Activated naive CD8-positive, alpha-beta T cell (primary cell): ENCODE data around the gene AZIN2.
A peak's percentile ranks its signal among the peaks of the same experiment; 100 is the strongest.
"Not testable (repeated sequence)": the region's sequence is repeated elsewhere in the genome, so short reads cannot be mapped to it uniquely, and the experiment has no call there.

Experiments
- H3K27ac Mint-ChIP-seq: one replicate; pipeline ENCODE4 v1.8.0; 2021; ENCODE audit warnings: mixed read lengths
- H3K27me3 Mint-ChIP-seq: one replicate; pipeline ENCODE4 v1.8.0; 2021; ENCODE audit warnings: mixed read lengths
- H3K36me3 Mint-ChIP-seq: one replicate; pipeline ENCODE4 v1.8.0; 2021; ENCODE audit warnings: mixed read lengths
- H3K4me1 Mint-ChIP-seq: one replicate; pipeline ENCODE4 v1.8.0; 2021; ENCODE audit warnings: low read depth, mixed read lengths
- H3K4me3 Mint-ChIP-seq: one replicate; pipeline ENCODE4 v1.8.0; 2021; ENCODE audit warnings: mild to moderate bottlenecking, mixed read lengths
- H3K9me3 Mint-ChIP-seq: one replicate; pipeline ENCODE4 v1.8.0; 2021; ENCODE audit warnings: low read depth, mixed read lengths

The AZIN2 gene

DNA sequence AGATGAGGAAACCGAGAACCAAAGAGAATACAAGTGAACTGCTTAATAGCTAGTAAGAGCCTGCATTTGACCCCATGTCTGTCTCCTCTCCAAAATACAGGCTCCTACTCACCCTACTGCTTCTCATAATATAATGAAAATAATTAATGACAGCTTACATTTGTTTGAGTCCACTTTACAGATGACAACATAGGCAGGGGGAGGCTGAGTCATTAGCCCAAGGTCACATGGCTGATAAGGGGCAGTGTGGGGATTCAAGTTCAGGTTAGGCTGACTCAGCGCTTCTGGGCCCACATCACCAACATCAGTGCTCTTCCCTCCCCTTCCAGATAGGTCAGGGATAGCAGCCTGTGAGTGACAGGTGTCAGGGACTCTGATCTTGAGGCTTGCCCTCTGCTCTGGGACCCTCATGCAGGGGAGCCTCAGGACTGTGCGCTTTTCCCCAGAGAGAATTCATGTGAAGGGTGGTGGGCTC lies 16.2 kb downstream of the AZIN2 start:
- no peaks in the 10 kb centered on the region for H3K27me3 Mint-ChIP-seq
- H3K4me1 Mint-ChIP-seq: peaks cover 55% of the 10 kb centered on the region
- H3K9me3 Mint-ChIP-seq: no peaks in the 10 kb centered on the region
- H3K27ac Mint-ChIP-seq: no peak overlapping the region
- no peaks in the 10 kb centered on the region for H3K36me3 Mint-ChIP-seq
- H3K4me3 Mint-ChIP-seq: no peak overlapping the region

DNA sequence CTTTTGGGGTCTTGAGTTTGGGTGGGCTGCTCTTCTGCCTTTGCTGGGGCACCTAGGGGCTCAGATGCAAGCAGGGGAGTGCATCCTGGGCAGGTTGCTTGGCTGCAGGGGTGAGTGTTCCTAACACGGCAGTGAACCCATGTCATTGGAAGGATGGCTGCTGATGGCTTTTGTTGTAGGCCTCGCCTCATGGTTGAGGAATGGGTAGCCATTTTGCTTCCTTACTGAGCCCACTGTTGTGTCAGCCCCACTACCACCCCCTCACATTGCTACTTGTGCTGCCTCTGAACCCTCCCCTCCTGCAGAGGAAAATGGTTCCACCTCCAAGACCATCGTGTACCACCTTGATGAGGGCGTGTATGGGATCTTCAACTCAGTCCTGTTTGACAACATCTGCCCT lies 16.8 kb downstream of the AZIN2 start:
- Mint-ChIP-seq H3K36me3 (no peaks in the 10 kb centered on the region), H3K27ac (peak overlapping the region; percentile 94), H3K4me1 (peaks cover 55% of the 10 kb centered on the region), H3K4me3 (no peak overlapping the region), H3K9me3 (no peaks in the 10 kb centered on the region), H3K27me3 (no peaks in the 10 kb centered on the region)

DNA sequence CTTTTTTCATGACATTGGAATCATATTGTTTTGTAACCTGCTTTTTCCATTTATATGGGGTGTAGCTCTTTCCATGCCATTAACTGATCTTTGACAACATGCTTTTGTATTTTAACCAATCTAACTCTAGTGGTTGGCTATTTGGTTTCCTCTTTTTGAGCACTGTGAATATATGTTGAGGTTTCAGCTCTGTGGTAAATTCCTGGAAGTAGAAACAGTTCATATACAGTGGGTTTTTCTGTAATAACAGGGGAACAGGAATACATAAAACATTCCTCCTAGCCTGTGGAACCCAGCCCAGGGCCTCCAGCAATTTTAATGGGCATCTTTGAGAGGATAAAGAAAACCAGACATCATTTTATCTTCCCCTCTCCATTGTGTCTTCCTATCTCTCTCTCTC lies 17.4 kb downstream of the AZIN2 start:
- Mint-ChIP-seq H3K4me1 (peaks cover 53% of the 10 kb centered on the region), H3K36me3 (peaks cover 3% of the 10 kb centered on the region), H3K27me3 (no peaks in the 10 kb centered on the region)

DNA sequence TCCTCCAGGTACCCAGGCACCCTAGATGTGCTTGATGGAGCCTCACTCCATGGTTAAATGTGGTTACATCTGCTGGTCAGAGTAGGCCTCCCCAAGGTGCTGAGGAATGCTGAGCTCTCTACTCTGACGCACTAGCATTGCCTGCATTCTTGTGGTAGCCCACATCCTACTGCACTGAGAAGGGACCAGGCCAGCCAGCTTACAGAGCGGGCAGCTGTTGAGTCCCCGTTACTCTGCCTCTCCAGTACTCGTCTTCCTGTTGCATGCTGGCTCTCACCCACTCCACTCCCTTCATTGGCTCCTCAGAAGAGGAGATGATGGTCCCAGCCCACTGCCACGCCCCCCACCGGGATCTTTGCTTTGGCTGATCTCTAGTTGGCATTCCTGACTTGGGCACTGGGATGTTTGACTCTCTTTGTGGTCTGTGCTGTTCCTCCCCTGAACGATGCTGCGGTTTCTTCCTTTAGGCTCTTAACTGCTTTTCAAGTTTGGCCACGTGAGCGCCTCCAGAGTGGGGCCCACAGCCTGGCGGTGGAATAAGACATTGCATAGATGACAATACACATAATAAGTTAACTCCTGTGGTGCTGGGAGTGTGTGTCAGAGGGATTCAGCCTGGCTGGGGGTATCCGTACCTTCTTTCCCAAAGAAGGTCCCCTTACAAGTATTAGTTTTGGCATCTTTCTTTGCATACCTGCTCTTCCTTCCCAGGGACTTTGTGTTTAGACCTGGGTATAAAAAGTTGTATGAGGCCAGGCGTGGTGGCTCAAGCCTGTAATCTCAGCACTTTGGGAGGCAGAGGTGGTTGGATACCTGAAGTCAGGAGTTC lies 18.6 kb downstream of the AZIN2 start:
- peak overlapping the region; percentile 74 for H3K4me3 Mint-ChIP-seq
- peaks cover 4% of the 10 kb centered on the region for H3K36me3 Mint-ChIP-seq
- H3K27ac Mint-ChIP-seq: peak overlapping the region; percentile 94
- H3K9me3 Mint-ChIP-seq: no peaks in the 10 kb centered on the region
- H3K27me3 Mint-ChIP-seq: no peaks in the 10 kb centered on the region
- peaks cover 53% of the 10 kb centered on the region for H3K4me1 Mint-ChIP-seq

More for the DNA sequence above, 17.4 kb downstream of the AZIN2 start:
- no peaks in the 10 kb centered on the region for H3K9me3 Mint-ChIP-seq
- peak overlapping the region; percentile 74 for H3K4me3 Mint-ChIP-seq
- peak overlapping the region; percentile 94 for H3K27ac Mint-ChIP-seq

DNA sequence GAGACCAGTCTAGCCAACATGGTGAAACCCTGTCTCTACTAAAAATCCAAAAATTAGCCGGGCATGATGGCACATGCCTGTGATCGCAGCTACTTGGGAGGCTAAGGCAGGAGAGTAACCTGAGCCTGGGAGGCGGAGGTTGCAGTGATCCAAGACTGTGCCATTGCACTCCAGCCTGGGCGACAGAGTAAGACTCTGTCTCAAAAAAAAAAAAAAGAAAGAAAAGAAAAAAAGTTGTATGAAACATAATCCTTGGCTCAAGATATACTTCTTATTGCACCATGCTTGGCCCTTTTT lies 19.1 kb downstream of the AZIN2 start:
- H3K4me1 Mint-ChIP-seq: peaks cover 52% of the 10 kb centered on the region
- not testable (repeated sequence) for H3K9me3 Mint-ChIP-seq, H3K4me3 Mint-ChIP-seq, H3K27me3 Mint-ChIP-seq, H3K36me3 Mint-ChIP-seq
- peak overlapping the region; percentile 94 for H3K27ac Mint-ChIP-seq

DNA sequence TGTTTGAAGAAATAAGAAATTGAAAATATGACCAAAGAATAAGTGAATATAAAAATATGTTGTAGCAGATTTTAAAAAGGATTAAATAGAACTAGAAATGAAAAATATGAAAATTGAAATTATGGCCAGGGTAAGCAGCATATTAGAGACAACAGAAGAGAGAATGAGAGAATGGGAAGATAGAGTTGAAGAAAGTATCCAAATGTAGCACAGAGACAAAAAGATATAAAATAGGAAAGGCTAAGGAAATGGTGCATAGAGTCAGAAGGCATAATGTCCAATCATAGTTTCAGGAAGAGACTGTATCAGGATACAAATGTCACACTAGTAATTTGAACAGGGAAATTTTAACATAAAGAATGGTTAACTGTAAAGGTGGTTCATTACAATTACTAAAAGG lies 29.5 kb downstream of the AZIN2 start:
- Mint-ChIP-seq H3K27me3 (no peaks in the 10 kb centered on the region), H3K4me3 (no peak overlapping the region), H3K27ac (no peak overlapping the region), H3K4me1 (no peaks in the 10 kb centered on the region), H3K9me3 (peaks cover 4% of the 10 kb centered on the region), H3K36me3 (peaks cover 9% of the 10 kb centered on the region)

DNA sequence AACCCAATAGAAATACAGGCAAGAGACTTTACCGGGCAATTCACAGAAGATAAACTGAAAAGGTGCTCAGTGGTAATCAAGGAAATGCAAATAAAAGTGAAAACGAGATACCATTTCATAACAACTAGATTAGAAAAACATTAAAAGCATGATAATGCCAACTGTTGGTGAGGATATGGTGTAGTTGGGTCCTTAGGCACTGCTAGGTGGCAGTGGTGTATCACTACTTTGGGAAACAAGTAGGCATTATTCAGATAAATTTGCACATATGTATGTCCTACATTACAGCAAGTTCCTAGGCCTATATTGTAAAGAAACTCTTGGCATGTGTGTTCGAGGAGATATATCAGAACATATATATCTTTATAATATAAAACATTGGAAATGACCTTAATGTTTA lies 31.0 kb downstream of the AZIN2 start:
- Mint-ChIP-seq H3K4me3 (no peak overlapping the region), H3K36me3 (peaks cover 9% of the 10 kb centered on the region), H3K27ac (no peak overlapping the region), H3K4me1 (no peaks in the 10 kb centered on the region), H3K27me3 (no peaks in the 10 kb centered on the region), H3K9me3 (peaks cover 4% of the 10 kb centered on the region)

DNA sequence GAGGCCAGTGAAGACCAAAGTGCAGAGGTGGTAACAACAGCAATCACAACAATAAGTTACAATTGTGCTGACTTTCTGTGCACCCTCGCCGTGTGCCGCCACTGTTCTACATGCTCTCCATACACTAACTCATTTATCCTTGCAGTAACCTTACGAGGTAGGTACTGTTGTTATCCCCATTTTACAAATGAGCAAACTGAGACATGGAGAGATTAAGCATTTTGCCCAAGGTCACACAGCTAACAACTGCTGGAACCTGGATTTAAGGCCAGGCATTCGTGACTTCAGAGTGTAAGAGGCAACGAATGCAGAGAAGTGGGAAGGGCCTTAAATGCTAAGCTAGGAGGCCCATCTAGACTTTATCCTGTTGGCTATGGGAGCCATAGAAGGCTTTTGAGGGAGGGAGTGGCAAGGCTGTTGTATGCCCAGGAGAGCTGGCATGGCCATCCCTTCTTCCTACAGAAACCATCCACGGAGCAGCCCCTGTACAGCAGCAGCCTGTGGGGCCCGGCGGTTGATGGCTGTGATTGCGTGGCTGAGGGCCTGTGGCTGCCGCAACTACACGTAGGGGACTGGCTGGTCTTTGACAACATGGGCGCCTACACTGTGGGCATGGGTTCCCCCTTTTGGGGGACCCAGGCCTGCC lies 36.6 kb downstream of the AZIN2 start:
- Mint-ChIP-seq H3K4me3 (no peak overlapping the region), H3K27me3 (no peaks in the 10 kb centered on the region), H3K36me3 (no peaks in the 10 kb centered on the region), H3K9me3 (no peaks in the 10 kb centered on the region), H3K4me1 (no peaks in the 10 kb centered on the region), H3K27ac (no peak overlapping the region)

DNA sequence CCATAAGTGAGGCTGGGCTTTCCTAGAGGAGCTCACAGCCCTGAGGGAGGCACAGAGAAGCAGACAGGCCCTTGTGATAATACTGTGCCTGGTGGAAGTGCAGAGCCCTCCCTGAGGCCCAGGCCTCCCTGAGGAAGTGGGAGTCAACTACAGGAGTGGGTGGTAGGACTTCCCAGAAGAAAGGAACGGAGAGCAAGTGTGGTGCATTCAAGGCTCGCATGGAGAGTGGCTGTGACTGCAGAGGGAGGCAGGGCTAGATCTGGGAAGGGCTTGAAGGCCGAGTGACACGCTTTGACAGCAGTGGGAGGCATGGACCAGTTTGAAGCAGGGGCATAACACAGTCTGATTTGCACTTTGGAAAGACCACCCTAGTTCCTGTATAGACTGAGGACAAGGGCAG lies 37.3 kb downstream of the AZIN2 start:
- no peaks in the 10 kb centered on the region for H3K4me1 Mint-ChIP-seq
- H3K27ac Mint-ChIP-seq: no peak overlapping the region
- no peaks in the 10 kb centered on the region for H3K36me3 Mint-ChIP-seq
- no peaks in the 10 kb centered on the region for H3K9me3 Mint-ChIP-seq
- no peak overlapping the region for H3K4me3 Mint-ChIP-seq
- H3K27me3 Mint-ChIP-seq: no peaks in the 10 kb centered on the region

DNA sequence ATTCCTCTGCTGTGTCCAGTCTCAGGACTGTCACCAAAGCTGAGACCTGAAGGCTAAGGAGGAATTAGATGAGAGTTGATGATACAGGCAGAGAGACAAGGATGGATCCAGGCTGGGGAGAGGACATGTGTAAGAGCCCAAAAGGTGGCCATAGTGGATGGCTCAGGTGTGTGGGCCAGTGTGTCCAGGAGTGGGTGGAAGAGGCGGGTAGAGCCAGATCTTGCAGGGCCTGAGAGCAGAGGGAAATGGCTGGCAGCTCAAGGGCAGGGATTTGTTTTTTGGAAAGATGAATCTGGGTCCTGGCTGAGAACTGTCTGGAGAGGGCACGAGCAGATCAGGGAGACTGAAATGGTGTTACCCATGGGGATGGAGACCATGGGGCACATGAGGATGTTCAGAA lies 38.1 kb downstream of the AZIN2 start:
- no peaks in the 10 kb centered on the region for H3K4me1 Mint-ChIP-seq

DNA sequence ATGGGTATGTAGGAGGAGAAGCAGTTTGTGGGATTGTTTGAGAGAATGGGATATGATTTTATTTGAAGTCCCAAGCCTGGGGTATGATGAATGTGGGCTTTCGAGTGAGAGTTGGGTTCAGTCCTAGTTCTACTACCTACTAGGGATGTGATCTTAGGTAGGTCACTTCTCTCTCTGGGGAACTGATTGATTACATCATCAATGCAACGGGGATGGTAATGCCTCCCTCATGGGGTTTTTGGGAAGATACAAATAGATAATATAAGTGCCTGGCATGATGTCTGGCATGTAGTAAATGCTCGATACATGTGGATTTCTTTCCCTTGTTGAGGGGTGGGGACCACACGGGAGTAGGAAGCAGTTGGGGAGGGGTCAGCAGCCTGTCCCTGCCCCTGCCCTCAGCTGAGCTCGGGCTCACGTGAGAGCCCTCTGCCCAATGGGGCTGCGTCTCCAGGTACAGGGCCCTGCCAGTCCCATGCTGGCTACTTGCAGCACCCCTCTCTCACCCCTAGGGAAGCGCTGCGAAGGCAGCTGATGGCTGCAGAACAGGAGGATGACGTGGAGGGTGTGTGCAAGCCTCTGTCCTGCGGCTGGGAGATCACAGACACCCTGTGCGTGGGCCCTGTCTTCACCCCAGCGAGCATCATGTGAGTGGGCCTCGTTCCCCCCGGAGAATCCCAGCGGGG lies 38.7 kb downstream of the AZIN2 start:
- Mint-ChIP-seq H3K36me3 (no peaks in the 10 kb centered on the region), H3K27me3 (no peaks in the 10 kb centered on the region), H3K4me1 (no peaks in the 10 kb centered on the region), H3K27ac (no peak overlapping the region), H3K9me3 (no peaks in the 10 kb centered on the region), H3K4me3 (no peak overlapping the region)

More for the DNA sequence above, 38.1 kb downstream of the AZIN2 start:
- no peak overlapping the region for H3K27ac Mint-ChIP-seq
- H3K36me3 Mint-ChIP-seq: no peaks in the 10 kb centered on the region
- no peaks in the 10 kb centered on the region for H3K9me3 Mint-ChIP-seq
- H3K4me3 Mint-ChIP-seq: no peak overlapping the region
- H3K27me3 Mint-ChIP-seq: no peaks in the 10 kb centered on the region

DNA sequence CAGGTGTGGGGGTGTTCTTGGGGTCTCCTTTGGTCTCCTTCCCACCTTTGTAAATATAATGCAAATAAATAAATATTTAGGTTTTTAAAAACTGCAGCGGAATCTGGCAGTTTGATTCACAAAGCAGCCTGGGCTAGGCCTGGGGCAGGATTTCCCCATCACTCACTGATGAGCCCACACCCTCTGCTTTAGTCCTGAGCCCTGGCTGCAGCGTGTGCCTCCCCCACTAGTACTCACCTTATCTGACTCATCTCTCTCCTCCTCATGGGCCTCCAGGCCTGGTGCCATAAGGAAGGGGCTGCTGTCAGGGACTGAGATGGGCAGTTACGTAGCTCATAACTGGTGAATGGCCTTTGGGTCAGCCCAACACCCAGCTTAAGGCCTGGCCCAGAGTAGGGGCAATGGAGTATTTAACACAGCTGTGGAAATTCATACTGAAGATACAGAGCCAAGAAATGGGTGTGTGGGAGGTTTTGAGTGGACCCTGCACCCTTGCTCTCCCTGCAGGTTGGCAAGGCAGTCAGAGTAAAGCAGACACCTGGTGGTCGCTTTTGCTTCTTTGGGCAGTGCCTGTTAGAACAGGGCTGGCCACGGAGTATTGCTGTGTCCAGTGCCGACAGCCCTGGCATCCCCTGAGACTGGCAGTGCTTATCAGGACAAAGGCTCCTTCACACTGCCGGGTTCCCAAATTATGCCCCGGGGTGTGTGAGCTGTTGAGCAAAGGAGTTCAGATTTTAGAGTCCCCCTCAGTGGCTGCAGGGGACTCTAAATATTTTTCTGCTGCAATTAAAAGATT lies 39.7 kb downstream of the AZIN2 start:
- H3K27me3 Mint-ChIP-seq: no peaks in the 10 kb centered on the region
- H3K4me3 Mint-ChIP-seq: no peak overlapping the region
- H3K9me3 Mint-ChIP-seq: no peaks in the 10 kb centered on the region
- no peak overlapping the region for H3K27ac Mint-ChIP-seq
- peaks cover 5% of the 10 kb centered on the region for H3K36me3 Mint-ChIP-seq
- peaks cover 5% of the 10 kb centered on the region for H3K4me1 Mint-ChIP-seq

DNA sequence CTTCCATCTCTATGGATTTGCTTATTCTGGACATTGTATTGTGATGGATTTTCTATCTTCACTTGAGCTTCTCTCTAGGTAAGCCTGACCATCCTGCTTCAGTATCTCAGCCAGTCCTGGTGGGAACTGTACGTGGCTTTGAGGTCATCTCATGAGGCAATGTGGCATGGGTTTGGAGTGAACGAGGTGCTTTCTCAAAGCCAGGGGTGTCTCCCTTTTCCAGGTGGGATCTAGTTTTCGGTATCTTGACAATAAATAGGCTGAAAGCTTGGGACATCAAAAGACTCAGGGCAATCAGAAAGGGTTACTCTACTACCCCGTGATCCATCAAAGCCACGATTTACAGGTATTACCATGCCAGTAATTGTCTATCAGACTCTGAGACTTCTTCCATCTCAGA lies 40.8 kb downstream of the AZIN2 start:
- H3K36me3 Mint-ChIP-seq: peaks cover 7% of the 10 kb centered on the region
- no peaks in the 10 kb centered on the region for H3K27me3 Mint-ChIP-seq
- no peak overlapping the region for H3K27ac Mint-ChIP-seq
- H3K4me3 Mint-ChIP-seq: no peak overlapping the region
- no peaks in the 10 kb centered on the region for H3K9me3 Mint-ChIP-seq
- H3K4me1 Mint-ChIP-seq: peaks cover 13% of the 10 kb centered on the region

DNA sequence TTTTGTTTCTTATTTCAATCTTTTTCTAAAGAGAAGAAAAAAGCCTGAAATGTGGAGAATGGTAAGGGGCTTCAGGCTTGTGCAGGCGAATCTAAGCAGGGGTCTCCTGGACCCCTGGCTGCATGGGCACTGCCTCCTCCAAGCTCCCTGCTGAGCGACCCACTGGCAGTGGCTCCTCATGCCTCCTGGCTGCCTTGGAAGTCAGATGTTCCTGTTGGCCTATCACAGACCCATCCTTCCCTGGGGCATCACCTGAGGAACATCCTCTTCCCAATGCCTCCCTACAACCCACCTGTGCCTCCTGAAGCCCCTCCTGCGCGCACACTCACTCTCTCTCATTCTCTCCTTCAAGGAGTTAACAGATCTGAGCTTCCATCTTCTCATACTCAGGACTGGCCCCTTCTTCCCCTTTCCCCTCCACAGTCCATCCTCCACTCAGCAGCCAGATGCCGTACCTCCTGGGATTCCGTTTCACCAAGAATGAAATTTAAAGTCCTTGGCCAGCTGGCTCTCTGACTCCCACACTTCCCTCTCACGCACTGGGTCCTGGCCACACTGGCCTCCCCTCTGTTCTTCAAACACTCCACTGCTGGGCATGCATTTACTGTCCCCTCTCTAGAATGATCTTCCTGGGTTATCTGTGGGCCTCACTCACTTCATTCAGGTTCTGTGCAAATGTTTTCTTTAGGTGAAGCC lies 41.7 kb downstream of the AZIN2 start:
- H3K27me3 Mint-ChIP-seq: no peaks in the 10 kb centered on the region
- peaks cover 20% of the 10 kb centered on the region for H3K4me1 Mint-ChIP-seq
- H3K36me3 Mint-ChIP-seq: peaks cover 7% of the 10 kb centered on the region
- no peak overlapping the region for H3K4me3 Mint-ChIP-seq
- H3K27ac Mint-ChIP-seq: no peak overlapping the region
- no peaks in the 10 kb centered on the region for H3K9me3 Mint-ChIP-seq
